HG03460 (cell line): Measurements from ENCODE around the gene NPBWR2.

Experiments
- ATAC-seq: cut with Tn5 transposase; IDR thresholded peaks from one replicate; pipeline ENCODE4 v1.9.1; 2021; ENCODE audit not compliant: unreplicated experiment

Gene NPBWR2

DNA sequence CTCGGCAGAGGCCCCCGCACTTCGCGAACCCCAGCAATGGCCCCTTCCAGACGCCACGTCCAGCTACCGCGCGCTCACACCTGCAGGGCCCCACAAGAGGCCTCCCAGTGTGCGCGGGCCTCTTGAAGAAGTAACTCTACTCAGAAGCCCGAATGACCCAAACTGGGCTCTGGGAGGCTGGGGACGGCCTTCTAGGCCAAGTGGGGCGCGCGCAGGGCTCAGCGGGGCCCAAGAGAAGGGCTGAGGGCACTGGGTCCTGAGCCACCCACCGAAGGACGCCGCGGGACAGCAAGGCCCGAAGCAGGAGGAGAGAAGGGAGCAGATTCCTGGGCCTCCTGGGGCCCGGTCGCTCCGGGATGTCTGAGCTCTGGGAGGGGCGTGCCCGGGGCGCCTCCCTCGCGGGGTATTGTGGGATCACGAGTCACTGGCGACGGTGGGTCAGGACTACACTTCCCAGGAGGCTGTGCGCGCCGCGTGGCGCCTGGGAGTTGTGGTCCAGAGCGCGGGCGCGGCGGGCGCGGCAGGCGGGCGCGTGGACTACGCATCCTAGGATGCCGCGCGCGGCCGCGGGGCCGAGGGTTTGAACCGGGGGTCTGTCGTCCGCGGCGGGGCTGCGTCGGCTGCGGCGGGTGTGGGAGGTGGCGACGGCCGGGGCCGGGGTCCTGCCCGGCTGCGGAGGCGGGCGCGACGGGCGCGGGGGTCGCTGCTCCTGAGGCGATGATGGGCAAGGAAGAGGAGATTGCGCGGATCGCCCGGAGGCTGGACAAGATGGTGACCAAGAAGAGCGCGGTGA is 44.6 kb downstream of the NPBWR2 start, which contains the start of gene TCEA2:
Gene TCEA2 (plus strand): TSS at position 603 of the 793 bp plus-strand sequence. CDS start 115 bp downstream, at position 718.
- peak; percentile 66 for ATAC-seq

DNA sequence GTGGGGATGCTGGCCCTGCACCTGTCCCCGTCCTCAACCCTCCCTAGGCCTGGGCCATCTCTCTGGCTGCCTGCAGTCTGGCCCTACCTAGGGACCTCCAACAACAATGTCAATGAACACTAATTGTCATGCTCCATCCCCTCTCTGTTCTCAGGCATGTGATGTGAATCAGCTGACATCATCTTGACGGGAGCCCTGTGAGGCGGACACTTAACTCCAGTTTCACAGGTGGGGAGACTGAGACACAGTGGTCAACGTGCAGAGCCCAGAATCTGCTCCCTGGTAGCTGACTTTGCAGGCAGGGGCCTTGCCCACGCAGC is 45.1 kb downstream of the NPBWR2 start:
- no peak for ATAC-seq

GRCh38 chr20:64058536-64058935 is 48.8 kb downstream of the NPBWR2 start:
- ATAC-seq = no peak

DNA sequence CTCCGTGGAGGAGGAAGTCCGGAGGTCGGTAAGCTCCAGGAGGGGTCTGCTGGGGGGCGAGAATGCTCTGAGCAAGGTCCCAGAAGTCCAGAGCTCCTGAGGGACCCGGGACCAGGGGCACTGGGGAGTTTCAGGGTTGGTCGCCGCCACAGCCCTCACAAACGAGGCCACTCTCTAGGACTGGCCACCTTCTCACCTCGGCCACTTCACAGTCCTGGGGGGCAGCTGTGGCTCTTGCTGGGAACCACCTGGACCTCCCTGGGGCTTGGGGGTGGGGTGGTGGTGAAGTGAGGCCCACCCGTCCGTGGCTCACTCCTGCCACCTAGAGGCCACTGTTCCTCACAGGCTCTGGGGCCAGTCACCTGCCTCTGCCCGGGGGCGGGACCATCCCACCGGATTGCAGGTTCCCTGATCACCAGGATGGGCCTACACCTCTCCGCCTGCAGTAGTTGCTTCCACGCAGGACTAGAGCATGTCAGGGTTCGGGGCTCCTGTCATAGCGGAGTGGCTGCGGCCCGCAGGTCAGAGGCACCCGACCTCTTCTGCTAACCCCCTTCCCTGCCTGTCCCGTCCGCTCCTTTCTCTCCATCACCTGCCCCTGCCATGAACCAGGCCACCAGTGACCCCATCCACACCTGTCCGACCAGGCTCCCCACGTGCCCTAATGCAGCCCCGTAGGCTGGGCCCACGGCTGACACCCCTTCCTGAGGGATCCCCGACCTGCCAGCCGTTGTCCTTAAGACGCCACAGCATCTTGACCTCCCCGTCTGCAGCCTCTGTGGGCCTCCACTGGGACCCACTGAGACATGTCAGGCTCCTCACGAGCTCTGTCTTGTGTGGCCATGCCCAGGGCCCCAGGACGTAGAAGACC is 49.5 kb downstream of the NPBWR2 start:
- ATAC-seq = peak; percentile 43

- ATAC-seq = peak; percentile 27
Measured at GRCh38 chr20:64056889-64057627, 50.3 kb downstream of the NPBWR2 start.

DNA sequence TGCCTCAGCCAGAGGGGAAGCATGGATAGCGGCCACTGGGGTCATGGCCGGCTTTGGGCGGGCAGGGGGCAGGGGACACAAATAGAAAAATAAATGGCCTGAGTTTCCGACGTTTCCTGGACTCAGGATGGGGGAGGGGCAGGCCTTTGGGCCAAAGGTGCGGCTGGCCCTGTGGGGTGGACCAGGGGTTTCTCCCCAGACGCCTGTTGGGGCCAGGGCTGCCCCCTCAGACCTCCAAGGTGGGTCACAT is 50.8 kb downstream of the NPBWR2 start:
- no peak for ATAC-seq

DNA sequence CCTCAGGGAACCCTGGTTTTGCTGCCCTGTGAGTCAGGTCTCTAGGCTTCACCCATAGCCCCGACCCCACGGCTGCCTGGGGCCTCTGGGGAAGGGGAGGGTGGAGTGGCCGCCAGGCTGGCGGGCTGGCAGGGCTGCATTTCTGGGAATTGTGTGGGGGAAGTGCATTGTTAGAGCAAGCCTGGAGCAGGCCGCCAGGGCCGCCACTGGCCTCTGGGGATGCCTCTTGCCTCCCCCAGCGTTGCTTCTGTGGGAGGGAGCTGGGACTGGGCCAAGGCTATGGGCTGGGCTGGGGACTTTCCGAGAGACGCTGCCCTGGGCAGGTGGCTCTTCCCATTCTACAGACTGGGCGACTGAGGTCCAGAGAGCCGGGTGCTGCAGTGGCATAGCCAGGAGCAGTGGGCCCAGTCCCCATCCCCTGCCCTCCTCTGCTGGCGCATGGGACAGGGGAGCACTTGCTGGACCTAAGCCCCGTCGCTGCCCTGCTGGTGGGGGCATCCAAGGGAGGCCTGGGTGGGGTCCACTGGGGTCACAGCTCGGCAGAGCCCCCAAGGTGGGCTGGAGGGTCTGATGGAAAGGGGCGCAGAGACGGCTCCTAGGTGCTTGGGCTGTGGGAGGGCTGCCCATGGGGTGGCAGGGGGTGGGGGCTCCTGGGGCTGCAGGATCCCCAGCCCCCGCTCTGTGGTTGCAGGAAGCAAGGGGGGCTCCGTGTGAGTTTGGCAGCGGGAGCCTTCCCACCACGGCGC is 51.3 kb downstream of the NPBWR2 start:
- ATAC-seq = no peak

DNA sequence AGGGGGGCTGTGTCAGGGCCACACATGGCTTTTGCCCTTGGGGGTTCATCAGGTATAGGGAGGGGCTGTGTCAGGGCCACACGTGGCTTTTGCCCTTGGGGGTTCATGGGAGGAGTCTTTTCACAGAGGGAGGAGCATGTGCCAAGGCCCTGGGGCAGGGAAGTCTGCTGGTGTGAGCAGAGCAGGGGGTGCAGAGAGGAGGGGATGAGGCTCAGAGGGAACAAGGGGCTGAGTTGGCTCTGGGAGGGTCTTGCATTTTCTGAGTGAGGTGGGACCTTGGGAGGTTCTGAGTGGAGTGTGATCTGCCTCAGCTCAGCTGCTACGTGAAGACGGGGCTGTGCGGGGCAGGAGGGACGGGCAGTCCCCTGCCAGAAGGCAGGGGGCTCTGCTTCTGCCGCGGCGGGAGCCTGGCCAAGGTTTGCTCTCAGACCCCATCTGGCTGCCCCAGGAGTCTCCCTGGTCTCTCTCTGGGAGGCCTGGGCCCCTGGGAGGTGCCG is 51.9 kb downstream of the NPBWR2 start:
- ATAC-seq = no peak

GRCh38 chr20:64053841-64054661 is 53.3 kb downstream of the NPBWR2 start:
- ATAC-seq = no peak
